ENCODE results near the gene BRPF1. TPM values are rescaled to one million over a fixed set of nuclear protein-coding genes. Genes with fewer than 3 reads are reported as not detected.

Gene BRPF1
- total RNA-seq, 1 donor from 2014 or later = 12.0 TPM

DNA sequence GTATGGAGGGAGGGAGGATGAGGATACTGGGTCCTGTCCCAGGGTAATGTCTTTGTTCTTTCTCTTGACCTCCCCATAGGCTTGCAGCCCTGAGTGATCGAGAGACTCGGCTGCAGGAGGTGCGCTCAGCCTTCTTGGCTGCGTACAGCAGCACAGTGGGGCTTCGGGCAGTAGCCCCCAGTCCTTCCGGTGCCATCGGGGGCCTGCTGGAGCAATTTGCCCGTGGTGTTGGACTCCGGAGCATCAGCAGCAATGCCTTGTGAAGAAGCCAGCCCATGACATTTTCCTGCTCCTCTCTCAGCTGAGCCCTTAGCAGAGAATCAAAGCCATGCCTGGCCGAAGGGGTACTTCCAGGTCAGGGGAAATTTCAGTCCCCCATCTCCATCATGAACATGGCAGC is 29.8 kb upstream of the BRPF1 start:
- no peak for DNase-seq

DNA sequence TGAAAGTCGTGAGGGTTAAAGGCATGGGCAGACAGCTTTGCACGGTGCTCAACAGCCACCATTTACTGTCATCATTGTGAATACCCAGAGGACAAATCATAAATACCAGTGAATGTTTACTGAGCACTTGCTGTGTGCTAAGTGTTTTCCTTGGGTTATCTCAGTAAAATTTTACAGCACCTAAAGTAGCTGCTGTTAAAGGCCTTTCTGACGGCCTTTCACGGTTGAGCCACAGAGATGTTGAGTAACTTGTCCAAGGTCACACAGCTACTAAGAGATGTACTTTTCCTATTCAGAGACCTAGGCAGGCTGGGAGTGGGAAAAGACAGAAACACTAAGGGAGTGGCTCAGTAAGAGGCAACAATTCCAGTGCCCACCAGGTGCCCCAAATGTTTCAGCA is 28.3 kb upstream of the BRPF1 start:
- DNase-seq = no peak

DNA sequence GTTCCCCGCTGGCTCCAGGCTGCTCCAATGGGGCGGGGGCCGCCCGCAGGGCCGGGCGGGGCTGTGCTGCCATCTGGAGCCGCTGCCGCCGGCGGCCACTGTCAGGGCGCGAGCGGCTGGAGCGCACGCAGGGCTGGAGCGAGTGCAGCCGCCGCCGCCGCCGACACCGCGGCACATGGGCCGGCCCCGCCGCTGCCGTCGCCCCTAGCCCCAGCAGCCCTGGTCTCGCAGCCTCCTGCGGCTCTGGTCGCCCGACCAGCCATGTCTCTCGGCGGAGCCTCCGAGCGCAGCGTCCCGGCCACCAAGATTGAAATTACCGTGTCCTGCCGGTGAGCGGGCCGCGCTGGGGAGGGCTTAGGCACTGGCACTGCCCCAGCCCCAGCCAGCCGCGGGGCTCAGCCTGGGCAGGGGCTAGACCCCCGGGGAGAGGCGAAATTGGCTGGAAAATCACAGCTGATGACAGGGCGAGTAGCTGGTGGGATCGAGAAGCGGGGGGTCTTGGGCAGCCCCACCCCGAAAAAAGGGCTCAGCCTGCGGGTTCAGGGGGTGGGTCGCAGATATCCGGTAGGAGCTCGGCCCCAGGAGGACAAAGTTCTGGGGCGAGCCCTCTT is 27.7 kb upstream of the BRPF1 start, which contains the start of gene CPNE9:
CPNE9 (plus strand) TSS at position 98 of the 611 bp plus-strand sequence; CDS start at position 262, 164 bp downstream.
- no peak for DNase-seq

DNA sequence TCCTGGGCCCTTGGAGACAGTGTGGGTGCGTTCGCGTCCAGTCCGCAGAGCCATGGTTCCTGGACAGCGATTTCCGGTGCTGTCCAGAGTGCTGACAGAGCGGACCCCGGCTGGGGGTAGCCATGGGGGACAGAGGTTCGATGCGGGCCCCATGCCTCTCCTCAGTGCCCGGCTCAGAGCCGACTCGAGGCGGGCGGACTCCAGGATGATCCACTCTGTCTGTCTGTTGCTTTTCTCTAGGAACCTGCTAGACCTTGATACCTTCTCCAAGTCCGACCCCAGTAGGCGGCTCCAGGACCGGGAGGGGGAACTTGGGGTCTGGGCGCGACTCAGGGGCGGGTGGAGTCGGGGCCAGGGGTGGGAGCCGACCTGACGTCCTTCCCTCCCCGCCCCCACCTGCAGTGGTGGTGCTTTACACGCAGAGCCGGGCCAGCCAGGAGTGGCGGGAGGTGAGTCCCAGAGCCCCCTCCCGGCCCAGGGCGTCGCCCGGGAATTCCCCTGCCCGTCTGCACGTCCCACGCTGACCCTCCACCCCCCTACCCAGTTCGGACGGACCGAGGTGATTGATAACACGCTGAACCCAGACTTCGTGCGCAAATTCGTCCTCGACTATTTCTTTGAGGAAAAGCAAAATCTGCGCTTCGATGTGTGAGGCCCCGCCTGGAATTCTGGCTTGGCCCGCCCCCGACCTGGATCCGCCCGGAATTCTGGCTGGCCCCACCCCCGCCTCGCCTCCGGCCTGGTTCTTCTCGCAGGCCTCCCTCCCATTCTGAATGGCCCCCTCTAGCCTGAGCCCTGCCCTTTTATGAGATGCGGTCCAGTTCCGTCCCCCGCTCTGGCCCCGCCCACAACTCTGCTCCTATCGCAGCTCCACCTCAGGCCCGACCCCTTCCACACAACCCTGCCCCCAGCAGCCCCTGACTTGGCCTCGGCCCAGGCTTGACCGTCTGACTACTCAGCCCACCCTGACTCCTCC is 26.9 kb upstream of the BRPF1 start:
- DNase-seq = no peak

DNA sequence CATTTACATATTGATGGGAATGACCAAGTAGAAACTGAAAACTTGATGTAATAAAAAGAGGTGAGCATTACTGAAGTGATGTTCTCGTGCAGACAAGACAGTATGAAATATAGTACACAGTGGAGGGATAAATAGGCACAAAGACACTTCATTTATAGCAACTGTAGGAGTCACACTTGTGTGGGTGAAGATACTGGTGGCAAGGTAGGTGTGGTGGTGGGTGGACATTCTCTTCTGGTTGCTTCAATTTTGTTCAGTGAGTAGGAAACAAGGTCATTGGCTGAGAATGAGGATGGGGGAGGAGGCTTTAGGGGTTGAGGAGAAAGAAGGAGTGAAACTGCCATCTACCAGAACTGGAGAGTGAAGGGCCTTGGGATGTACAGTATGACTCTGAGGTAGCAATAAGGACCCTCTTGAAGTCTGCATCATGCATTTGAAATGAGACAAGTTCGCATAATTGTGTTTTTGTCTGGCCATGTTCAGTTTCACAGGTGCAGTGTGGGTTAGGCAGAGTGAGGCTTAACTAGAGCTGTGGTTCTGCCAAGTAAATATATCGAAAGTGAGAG is 21.3 kb upstream of the BRPF1 start:
- DNase-seq = no peak

DNA sequence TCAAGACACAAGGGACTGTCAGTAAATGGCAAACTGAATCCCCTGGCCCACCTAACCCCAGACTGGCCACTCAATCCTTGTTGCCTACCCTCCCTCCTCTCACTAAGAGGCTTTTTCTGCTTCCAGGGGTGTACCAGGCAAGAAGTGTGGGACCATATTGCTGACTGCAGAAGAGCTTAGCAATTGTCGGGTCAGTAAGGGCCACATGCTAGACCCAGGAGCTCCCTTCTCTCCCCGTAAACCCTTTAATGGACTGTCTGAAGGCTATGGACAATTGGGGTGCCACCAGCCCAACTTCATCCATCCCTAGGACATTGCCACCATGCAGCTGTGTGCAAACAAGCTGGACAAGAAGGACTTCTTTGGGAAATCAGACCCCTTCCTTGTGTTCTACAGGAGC is 19.1 kb upstream of the BRPF1 start:
- no peak for DNase-seq

DNA sequence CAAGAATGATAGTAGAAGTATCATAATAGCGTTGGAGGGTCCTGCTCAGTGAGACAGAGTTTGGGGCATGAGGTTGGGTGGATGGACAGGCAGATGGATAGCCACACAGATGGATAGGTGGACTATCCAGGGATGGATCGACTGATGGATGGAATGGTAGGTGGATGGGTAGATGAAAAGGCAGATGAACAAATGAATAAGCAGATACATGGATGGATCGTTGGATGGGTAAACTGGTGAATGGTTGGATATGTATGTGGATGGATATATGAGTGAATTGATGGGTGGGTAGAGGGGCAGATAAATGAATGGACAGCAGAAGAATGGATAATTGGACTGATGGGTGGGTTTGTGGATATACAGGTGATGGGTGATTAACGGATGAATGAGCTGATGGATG is 18.4 kb upstream of the BRPF1 start:
- no peak for DNase-seq

DNA sequence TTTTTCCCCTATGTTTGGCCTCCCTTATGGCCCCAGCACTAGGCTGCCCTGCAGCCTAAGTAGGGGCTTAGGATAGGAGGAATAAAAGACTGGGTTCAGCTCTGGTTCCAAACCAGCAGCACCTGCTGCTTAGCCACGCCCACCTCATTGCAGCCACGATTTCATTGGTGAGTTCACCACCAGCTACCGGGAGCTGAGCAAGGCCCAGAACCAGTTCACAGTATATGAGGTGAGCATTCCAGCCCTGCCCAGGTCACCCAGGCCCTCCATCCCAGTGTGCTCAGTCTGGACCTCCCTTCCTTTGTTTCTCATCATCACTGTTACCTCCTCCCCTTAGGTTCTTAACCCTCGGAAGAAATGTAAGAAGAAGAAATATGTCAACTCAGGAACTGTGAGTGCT is 16.4 kb upstream of the BRPF1 start:
- no peak for DNase-seq

DNA sequence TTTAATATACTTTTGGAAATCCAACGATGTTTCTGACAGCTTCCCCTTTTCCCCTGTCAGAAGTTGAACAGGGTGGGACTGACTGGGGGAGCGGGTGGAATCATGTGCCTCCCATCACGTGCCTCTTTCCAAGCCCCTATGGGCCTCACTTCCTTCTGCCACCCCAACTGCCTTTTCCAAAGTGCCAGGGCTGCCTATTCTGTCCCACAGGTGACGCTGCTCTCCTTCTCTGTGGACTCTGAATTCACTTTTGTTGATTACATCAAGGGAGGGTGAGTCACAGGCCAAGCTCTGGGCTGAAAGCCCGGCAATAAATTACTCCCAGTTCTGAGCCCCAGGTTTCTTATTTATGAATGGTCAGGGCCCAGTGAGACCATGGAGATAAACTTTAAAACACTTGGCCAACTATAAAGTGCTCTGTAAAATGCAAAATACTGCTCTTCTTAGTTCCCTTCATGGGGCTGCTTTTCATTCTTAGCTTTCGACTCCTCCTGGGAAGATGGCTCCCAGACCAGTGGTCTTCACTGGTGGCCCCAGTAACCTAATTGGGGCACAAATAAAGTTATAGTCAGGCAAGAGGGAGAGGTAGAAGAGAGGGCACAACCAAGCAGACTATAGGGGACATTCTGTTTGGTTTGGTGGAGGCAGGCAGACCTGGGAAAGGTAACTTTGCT is 15.6 kb upstream of the BRPF1 start:
- DNase-seq = no peak

DNA sequence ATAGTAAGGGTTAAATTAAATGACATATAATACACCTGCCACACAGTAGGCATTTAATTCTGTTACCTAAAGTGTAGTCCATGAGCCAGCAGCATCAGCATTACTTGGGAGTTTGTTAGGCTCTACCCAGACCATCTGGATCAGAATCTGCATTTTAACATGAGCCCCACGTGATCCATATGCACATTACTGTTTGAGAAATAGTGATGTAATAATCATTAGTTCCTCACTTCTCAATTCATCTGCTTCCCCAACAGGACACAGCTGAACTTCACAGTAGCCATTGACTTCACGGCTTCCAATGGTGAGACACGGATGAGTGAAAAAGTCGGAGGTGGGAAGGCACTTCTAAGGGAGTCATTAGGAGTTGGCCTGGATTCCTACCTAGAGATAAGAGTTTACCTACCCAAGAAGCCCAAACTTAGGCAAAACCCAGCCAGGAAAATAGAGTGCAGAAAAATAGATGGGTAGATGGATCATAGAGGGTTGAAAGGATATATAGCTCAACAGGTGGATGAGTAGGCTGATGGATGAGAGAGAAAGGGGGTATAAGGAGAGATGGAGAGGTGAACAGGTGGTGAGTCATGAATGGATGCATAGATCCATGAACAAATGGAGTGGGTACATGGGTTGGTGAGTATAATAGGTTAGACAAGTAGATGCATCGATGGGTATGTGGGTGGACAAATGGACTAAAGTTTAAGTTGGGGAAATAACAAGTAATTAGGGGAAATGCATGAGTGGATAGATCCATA is 14.6 kb upstream of the BRPF1 start:
- DNase-seq = no peak

DNA sequence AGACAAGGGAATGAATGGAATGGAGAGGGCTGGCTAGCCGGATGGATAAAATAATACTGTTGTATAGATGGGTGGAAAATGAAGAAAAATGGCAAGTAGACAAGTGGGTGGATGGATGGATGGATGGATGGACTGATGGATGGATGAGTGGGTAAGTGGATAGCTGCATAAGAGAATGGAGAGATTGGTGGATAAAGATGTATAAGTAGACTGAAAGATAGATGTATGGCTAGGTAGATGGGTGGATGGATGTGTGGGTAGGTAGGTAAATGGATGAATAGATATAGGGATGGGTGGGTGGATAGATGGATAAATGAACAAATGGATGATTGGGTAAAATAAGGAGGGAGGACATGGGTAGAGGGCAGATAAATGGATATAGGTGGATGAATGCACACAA is 14.0 kb upstream of the BRPF1 start:
- DNase-seq = no peak

DNA sequence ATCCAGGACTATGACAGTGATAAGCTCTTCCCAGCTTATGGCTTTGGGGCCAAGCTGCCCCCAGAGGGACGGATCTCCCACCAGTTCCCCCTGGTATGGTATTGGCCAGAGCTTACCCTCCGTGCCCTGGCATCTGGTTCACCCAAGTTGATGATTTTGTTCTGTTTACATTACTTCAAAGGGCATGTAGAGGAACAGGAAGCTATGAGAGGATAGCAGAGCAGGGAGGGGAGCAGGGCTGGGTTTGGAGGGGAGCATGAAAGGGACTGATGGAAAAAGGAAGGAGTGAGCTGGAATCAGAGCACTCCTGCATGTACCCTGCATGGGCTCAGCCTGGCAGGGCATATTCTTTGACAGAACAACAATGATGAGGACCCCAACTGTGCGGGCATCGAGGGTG is 13.4 kb upstream of the BRPF1 start:
- no peak for DNase-seq

DNA sequence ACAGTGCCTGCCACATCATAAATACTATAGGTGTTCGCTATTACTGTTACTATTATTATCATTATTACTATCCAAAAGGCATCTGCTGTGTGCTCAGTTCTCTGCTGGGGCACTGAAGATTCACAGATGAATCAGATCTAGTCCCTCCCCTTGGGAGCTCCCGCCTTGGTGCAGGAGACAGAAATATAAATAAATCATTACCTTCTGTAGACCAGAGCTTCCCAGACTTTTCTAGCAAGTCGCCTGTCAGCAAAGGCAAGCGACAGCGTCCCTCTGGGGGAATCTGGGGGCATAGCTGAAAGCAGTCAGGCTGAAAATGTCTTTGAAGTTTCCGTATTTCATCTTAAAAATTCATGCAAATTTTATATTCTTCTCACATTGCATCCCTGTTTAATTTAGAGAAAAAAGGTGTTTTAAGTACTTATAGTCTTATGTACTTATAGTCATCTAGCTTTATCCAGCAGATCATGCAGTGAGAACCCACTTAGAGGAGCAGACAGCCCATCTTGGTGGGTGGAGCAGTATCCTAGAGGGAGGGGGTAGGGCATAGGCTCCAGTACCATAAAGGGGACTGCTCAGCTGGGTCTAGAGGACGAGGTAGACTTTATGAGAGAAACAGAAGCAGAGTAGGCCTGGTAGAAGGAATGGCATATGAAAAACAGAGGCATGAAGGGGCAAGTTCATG is 10.4 kb upstream of the BRPF1 start:
- no peak for DNase-seq

DNA sequence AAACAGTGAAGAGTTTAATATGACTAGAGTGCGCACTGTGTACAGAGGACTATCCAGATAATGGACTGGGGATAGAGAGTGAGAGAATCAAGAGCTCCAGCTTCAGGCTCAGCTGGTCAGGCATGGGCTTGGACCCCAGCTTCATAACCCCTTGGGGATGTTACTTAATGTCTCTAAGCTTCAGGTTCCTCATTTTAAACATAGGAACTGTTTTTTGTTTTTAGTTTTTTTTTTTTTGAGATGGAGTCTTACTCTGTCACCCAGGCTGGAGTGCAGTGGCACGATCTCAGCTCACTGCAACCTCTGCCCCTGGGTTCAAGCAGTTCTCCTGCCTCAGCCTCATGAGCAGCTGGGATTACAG is 9.9 kb upstream of the BRPF1 start:
- no peak for DNase-seq

DNA sequence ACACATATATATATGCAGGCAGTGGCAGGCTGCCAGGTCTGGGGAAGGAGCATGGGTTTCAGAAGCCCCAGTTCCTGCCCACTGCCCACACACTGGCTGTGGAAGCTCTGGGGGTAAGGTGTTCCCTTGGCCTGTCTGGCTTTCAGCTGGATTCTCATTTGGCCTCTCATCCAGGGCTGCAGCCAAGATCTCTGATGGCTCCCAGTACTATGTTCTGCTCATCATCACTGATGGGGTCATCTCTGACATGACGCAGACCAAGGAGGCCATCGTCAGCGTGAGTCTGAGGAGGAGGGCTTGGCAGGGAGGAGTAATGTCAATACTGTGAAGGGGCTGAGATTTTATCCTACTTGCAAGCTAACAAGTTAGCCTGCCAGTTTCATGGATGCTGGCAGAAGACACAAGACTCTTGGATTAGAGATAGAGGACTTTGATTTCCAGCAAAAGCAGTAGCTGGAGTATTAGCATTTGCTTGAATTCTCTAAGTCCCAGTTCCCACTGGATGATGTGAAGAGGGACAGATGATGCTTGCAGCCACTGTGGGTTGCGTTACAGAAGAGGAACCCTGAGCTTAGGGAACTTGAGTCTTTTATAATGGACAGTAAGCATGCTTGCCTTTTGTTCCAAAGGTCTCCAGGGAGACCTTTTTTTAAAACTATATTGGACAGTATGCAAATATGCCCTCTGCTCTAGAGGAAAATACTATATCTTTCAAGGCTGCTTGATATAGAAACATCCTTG is 5.6 kb upstream of the BRPF1 start:
- DNase-seq = no peak

DNA sequence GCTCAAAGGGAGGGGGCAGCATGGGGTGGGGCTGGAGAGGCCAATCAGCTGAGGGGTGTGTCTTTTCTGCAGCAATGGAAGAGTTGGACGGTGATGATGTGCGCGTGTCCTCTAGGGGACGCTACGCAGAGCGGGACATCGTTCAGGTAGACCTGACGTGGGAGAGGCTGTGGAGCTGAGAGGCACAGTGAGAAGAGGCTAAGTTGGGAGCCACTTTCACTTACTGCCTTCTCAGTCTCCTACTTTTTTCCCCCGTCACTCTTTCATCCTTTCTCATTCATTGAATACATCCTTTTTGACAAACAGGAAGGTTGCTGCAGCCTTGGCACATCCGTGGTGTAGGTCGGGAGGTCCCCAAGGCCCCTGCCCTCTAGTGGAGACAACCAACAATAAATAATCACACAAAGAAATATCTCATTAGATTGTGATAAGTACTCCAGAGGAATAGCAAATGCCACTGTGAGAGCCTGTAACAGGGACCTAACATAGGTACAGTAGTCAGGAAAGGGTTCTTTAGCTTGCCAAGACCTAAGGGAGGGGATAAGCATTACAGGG is 4.4 kb upstream of the BRPF1 start:
- DNase-seq = no peak

DNA sequence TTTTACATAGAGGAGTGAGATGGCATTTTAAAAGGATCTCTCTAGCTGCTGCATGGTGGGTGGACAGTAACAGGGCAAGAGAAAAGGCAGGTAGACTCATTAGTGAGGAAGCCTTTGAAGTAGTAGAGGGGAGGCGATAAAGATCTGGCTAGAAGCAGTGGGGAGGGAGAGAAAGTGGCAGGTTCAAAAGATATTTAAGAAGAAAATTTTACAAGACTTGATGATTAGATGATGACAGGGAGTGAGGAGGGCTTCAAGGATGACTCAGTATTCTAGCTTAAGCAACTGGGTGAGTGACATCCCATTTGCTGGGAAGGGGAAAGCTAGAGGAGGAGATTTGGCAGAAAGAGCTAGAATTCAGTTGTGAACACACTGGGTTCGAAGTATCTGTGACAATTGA is 3.8 kb upstream of the BRPF1 start:
- no peak for DNase-seq

DNA sequence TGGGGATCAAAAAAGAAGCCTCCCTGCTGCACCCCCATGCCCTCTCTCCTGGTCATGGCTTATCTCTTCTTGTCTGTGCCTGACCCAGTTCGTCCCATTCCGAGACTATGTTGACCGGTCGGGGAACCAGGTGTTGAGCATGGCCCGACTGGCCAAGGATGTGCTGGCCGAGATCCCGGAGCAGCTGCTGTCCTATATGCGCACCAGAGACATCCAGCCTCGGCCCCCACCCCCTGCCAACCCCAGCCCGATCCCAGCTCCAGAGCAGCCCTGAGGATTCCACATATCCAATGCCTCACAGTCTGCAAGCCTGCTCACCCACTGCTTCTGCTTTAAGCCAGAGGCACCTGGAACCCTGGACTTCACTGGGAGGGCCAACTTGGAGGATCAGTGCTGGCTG is 2.1 kb upstream of the BRPF1 start:
- DNase-seq = no peak

DNA sequence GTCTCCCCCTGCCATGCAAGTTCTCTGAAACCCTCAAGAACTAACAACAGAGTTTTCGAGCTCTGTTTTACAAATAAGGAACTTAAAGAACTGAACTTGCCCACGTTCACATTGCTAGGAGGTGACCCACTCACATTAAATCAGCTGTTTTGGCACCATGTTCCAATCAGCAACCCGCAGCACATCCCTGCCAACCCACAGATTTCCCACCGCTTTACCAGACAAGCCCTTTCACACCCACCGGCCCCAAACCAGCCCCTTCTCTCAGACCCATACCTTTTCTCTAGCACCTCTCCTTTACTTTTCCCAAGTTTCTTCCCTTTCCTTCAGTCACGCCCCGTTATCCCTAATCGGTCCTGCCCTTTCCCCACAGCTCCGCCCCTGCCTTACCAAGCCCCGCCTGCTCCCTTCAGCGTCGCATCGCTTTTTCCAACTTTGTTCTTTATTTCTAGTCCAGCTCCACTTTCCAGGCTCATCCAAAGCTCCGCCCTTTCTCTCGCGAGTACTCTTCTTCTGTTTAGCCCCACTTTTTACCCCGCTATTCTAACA is 804 bp upstream of the BRPF1 start:
- DNase-seq = no peak

DNA sequence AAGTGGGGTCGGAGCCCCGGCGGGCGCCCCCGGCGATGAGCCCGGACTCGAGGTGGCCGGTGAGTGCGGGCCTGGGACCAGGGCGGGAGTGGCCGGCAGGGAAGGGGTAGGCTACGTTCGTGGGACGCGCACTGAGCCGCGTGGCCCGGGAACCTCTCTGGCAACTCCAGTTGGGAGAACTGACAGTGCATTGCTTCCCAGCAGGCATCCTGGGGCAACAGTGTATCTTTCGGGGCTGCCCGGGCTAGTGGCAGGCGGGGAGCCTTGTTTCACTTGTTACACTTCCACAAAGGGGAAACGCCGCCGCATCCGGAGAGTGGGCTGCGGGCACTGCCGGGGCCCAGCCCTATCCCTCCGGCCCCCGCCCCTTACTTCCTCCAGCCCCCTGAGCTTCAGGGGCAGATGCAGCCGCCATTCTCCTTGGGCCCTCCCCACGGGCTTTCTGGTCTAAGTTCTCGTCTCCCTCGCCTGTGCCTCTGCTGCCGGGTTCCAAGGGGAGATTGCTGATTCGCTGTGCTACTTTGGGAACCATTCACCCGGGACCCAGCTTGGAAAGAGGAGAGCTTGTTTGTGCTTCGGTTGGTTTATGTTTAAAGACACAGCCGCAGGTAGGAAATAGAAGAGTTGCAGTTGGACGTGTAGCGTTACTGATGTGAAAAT is 675 bp downstream of the BRPF1 start:
- DNase-seq = no peak

Data from skin of body (tissue), 2 donors.